GDM1 (cell line): Measurements from ENCODE around the gene ATP6V1C2.

Source experiments
- DNase-seq: peaks from one replicate; lab custom pipeline; 2025; lab: John Stamatoyannopoulos, UW

The ATP6V1C2 gene

DNA sequence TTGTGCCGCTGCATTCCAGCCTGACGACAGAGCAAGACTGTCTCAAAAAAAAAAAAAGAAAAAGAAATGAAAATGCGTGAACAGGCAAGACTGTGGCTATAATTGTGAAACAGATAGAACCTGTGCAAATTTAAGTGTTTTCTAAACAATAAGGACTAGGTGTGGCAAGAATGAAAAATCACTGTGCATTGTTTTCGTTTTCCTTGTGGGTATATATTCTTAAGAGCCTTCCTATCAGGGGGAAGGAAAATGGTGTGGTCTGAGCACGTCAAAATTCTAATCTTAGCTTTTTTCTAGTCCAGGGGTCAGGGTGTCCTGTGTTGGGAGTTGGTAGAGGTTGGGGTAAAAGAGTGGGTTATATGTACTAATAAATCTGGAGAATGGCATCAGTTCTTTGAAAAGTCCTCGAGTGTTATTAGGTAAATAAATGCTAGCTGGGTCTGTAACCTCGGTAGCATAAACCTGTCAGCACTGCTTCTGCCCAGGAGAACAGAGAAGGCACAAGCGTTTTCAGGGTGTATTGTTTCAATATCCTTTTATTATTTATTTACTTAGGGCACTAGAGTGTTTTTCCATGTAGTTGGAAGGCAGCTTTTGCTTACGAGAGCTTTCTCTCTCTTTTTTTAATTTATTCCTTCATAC is 11.6 kb downstream of the ATP6V1C2 start:
- no peak for DNase-seq

DNA sequence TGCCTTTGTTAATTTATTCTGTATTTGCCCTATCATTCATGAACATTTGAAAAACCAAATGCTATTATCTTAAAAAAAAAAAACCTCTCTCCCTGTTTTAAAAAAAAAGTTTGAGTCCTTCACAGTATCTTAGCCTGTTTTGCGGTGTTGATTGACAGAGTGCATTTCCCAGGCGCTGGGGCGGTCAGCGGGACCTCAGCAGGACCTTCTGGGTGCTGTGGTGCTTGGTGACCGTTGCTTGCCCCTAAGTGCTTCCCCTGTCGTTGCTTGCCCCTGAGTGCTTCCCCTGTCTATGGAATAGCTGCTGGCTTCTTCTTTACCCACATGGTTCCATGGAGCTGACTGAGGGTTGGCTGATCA is 12.1 kb downstream of the ATP6V1C2 start:
- DNase-seq, result no peak

- DNase-seq, result no peak
Measured at GRCh38 chr2:10733980-10734379, 12.6 kb downstream of the ATP6V1C2 start.

- no peak for DNase-seq
Measured at GRCh38 chr2:10738192-10738591, 16.8 kb downstream of the ATP6V1C2 start.

DNA sequence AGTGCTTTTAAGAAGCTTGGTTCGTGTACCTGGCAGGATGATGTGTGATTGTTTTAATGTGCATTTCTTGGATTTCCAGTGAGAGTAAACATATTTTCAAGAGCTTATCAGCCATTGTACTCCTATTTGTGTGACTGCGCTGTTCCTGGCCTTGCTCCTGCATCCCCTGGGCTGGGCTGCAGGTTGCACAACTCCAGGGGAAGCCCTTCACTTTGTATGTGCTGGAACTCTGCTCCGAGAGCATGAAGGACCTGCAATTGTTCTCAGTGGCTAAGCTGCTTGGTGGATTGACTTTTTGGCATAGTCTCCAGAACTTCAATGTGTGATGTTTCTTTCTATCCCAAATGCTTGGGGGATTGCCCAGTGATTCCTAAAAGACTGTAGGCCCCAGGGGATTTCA is 18.8 kb downstream of the ATP6V1C2 start:
- DNase-seq, result no peak

DNA sequence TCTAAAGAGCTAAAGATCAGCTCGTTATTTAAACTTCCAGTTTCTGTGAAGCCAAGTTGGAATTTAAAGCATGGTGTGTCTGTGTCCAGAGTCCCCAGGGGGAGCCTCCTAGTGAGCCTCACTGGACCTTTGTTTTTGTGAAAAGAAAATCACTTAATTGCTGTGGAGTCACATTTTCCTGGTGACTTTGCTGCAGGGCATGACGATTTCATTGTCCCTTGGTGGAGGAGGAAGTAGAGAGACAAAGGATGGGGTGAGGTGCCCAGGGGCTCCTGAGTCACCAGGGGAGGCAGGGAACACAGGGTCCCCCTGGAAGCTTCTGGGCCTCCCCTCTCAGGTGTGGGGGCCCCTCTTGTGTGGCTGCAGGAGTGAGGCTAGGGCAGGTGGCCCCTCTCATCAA is 19.7 kb downstream of the ATP6V1C2 start:
- no peak for DNase-seq

DNA sequence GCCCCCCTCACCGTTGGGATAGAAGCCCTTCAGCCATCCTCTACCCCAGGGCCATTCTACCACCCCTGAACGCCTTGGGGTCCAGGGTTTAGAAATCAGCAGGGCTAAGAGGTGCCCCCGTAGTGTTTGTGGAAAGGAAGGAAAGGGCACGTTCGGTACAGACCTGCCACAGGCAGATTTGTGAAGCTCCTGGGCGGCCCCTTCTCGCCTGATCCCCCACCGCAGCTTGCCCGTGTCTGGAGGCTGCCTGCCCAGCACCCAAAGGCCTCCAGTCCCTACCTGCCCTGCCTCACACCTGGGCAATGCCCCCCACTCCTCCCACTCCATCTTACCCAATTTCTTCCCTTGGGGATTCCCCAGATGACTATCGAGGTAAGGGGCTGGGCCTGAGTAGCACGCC is 21.2 kb downstream of the ATP6V1C2 start:
- DNase-seq, result no peak

DNA sequence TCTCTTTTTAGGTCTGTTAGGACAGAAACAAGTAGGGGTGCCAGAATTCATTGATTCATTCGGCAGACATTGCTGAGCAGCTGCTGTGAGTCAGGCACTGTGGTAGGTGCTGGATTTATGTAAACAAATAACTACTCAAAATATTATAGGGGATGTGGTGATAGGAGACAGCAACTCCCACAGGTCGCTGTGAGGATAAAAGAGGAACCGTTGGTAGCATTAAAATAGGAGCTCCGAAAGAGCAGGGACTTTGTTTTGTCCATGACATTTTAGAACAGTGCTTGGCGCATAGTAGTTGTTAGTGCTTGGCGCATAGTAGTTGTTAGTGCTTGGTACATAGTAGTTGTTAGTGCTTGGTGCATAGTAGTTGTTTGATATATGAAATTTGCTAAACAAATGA is 29.2 kb downstream of the ATP6V1C2 start:
- DNase-seq, result no peak

GRCh38 chr2:10752236-10752635 is 30.8 kb downstream of the ATP6V1C2 start:
- no peak for DNase-seq

GRCh38 chr2:10753156-10753555 is 31.7 kb downstream of the ATP6V1C2 start:
- DNase-seq, result no peak

- no peak for DNase-seq
Measured at GRCh38 chr2:10753876-10754275, 32.4 kb downstream of the ATP6V1C2 start.

DNA sequence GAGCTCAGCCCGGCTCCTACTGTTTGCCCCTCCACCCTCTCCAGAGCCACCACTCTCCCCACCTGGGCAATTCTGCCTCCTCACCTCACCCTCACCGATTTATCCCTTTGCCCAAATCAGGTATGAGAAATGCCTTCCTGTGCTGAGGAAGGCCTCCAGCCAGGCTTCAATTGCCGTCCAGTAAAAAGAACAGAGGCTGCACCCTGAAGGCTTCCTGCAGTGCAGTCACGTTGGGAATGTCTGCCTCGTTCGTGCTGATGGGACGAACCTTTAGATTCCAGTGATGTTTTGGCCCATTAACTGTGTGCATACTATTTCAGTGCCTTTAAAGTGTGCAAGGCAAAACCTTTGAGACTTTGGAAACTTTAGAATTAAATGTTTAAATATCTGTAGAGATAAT is 34.2 kb downstream of the ATP6V1C2 start:
- no peak for DNase-seq

DNA sequence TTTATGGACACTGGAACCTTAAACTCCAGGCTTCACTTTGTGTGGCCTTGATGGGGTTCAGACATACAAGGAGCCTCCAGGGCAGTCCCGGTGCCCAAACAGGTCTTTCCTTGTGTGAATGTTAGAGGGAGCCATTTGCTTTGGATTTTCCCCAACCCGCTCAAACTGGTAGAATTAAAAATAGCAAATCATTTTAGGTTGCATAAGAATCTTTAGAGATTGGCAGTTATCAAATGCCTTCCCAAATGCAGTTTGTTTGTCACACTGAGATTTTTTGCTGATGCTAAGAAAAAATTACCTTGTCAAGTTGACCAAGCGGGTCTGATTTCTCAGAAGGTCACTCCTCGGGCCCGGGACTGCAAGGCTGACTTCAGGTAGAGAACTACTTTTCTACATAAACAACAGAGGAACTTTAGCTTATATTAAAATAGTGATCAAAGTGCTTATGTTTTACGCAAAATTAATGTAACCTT is 36.4 kb downstream of the ATP6V1C2 start:
- no peak for DNase-seq

GRCh38 chr2:10759151-10759714 is 37.8 kb downstream of the ATP6V1C2 start:
- DNase-seq, result no peak

DNA sequence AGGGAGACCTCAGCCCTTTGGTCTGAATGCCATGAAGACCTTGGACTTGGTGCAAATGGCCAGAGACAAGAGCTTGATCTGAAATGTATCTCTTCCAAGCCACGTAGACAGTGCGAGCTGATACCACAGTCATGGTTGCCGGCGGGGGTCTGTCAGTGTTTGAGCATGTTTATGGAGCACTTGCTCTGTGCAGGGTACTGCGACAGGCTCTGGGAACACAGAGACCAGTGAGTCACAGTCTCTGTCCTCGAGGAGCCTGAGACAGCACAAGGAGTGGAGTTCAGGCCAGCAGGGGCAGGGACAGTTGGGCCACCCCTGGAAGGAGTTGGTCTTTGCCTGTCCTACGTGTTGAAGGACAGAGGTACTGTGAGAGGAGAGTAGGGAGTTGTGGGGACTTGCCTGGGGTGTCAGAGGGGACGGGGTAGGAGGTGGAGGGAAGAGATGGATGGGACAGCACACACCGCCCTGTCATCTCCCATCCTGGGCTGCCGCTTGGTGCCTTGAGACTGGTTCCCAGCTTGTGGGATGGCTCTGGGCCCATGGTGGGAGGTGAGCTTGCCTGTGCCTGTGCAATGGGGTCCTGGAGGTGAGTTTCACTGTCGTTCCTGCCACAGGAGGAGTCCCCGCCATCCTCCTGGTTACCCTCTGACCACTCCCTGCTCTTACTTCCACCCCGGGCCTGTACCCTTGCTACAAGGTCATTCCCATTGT is 39.5 kb downstream of the ATP6V1C2 start:
- no peak for DNase-seq

DNA sequence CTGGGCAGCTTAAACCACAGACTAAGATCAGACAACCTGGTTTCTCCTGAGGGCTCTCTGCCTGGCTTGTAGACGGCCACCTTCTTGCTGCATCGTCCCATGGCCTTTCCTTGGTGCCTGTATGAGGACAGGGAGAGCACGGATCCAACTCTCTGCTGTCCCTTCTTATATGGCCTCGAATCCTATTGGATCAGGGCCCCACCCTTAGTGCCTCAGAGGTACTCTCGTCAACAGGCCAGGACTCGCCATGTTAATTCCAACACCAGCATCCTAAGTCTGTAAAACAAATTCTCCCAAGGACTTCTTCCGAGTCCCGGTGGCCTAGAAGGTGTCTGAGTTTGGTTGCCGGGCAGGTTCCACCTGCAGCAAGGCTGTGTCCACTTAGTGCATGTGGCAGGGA is 40.2 kb downstream of the ATP6V1C2 start:
- DNase-seq, result no peak

- no peak for DNase-seq
Measured at GRCh38 chr2:10762651-10763460, 41.4 kb downstream of the ATP6V1C2 start.

GRCh38 chr2:10763461-10763800 is 42.0 kb downstream of the ATP6V1C2 start:
- no peak for DNase-seq

GRCh38 chr2:10764096-10764785 is 42.8 kb downstream of the ATP6V1C2 start:
- no peak for DNase-seq

- DNase-seq, result no peak
Measured at GRCh38 chr2:10764896-10765295, 43.5 kb downstream of the ATP6V1C2 start.

- DNase-seq, result no peak
Measured at GRCh38 chr2:10765461-10765860, 44.0 kb downstream of the ATP6V1C2 start.

- no peak for DNase-seq
Measured at GRCh38 chr2:10765914-10766313, 44.5 kb downstream of the ATP6V1C2 start.
